GM18868 (cell line): ENCODE results near the gene TNFSF9.
"Not testable (repeated sequence)": the region's sequence is repeated elsewhere in the genome, so short reads cannot be mapped to it uniquely, and the experiment has no call there.

Experiments used
- ATAC-seq: cut with Tn5 transposase; IDR thresholded peaks from one replicate; pipeline ENCODE4 v1.9.1; 2021; ENCODE audit warnings: mild to moderate bottlenecking, moderate library complexity; ENCODE audit not compliant: unreplicated experiment

Gene TNFSF9

GRCh38 chr19:6570764-6571163, 39.9 kb downstream of the TNFSF9 start:
- no peak for ATAC-seq

GRCh38 chr19:6571167-6571566, 40.3 kb downstream of the TNFSF9 start:
- no peak for ATAC-seq

GRCh38 chr19:6572217-6572616, 41.4 kb downstream of the TNFSF9 start:
- no peak for ATAC-seq

- no peak for ATAC-seq
Measured at GRCh38 chr19:6573350-6573749, 42.5 kb downstream of the TNFSF9 start.

- no peak for ATAC-seq
Measured at GRCh38 chr19:6576869-6577475, 46.1 kb downstream of the TNFSF9 start.

- peak; percentile 74 for ATAC-seq
Measured at GRCh38 chr19:6577476-6578125, 46.8 kb downstream of the TNFSF9 start.

GRCh38 chr19:6579450-6580178, 48.8 kb downstream of the TNFSF9 start:
- ATAC-seq: no peak

GRCh38 chr19:6580313-6580712, 49.5 kb downstream of the TNFSF9 start:
- ATAC-seq: no peak

- ATAC-seq: not testable (repeated sequence)
Measured at GRCh38 chr19:6582515-6583484, 52.0 kb downstream of the TNFSF9 start.
